ENCODE data around the gene FBXO41. TPM values are rescaled to one million over a fixed set of nuclear protein-coding genes. Genes with fewer than 3 reads are reported as not detected.

FBXO41 gene
- total RNA-seq, 1 experiment from 2014 or later, result 6.5 TPM

- in situ Hi-C loops (cut with HindIII; ENCODE audit: low pct_unique_long_range_greater_than_20kb, low sequenced_read_pairs), result no loop called here
- BruUV-seq (replicated peaks), result no TSS peak
- Histone ChIP-seq H3K4me1 (ENCODE audit: control insufficient read depth, insufficient read depth, low read length) (peaks cover 2% of the 10 kb centered on the region; the same call in 1 of the 2 replicates), H3K36me3 (ENCODE audit: control insufficient read depth, insufficient read depth, low read length) (no peaks in the 10 kb centered on the region; the same call in 1 of the 2 replicates), H3K27ac (ENCODE audit: low read length) (no peak overlapping the region), H3K9me3 (ENCODE audit: control insufficient read depth, insufficient read depth, low read depth, low read length) (no peaks in the 10 kb centered on the region), H3K4me3 (ENCODE audit: low read depth in 2 of 2, low read length in 2 of 2) (no peak overlapping the region), H3K27me3 (ENCODE audit: control insufficient read depth, insufficient read depth, low read length) (no peaks in the 10 kb centered on the region)
- ATAC-seq (no peak), DNase-seq (ENCODE audit: low read depth, low spot score) (no peak)
- CTCF ChIA-PET, result no interaction called here
- intact Hi-C loops (cut with micrococcal nuclease; ENCODE audit: unreplicated experiment), result no loop called here
- POLR2A ChIA-PET, result no interaction called here
- no peak for TF ChIP-seq SIN3A (IDR thresholded peaks at IDR 0.05; ENCODE audit: borderline replicate concordance, insufficient read depth, low read depth, low read length)
- TF ChIP-seq TCF7L2 (IDR thresholded peaks at IDR 0.05; ENCODE audit: low read depth, low read length), result no peak
- no peak for TF ChIP-seq REST (IDR thresholded peaks at IDR 0.05; ENCODE audit: insufficient read depth in 1 of 2, low read depth in 2 of 2, low read length in 1 of 2)
- TF ChIP-seq, protein P1, sequence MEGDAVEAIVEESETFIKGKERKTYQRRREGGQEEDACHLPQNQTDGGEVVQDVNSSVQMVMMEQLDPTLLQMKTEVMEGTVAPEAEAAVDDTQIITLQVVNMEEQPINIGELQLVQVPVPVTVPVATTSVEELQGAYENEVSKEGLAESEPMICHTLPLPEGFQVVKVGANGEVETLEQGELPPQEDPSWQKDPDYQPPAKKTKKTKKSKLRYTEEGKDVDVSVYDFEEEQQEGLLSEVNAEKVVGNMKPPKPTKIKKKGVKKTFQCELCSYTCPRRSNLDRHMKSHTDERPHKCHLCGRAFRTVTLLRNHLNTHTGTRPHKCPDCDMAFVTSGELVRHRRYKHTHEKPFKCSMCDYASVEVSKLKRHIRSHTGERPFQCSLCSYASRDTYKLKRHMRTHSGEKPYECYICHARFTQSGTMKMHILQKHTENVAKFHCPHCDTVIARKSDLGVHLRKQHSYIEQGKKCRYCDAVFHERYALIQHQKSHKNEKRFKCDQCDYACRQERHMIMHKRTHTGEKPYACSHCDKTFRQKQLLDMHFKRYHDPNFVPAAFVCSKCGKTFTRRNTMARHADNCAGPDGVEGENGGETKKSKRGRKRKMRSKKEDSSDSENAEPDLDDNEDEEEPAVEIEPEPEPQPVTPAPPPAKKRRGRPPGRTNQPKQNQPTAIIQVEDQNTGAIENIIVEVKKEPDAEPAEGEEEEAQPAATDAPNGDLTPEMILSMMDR (IDR thresholded peaks at IDR 0.05), result no peak
- TF ChIP-seq POLR2AphosphoS5 (IDR thresholded peaks at IDR 0.05; ENCODE audit: low read depth, low read length), result no peak
These were observed 19.5 kb downstream of the FBXO41 start for GRCh38 chr2:73264783-73265182.

DNA sequence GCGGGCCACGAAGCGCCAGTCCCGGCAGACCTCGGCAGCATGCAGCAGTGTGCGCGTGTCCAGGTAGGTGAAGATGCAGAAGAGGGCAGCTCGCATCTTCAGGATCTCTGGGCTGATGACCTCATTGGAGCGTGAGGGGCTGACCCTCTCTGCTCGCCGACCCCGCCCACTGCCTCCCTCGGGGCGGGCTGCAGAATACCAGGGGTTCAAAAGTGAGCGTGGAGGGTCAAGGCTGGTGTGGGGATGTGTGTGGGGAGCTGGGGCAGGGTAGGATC is 20.0 kb downstream of the FBXO41 start:
- BruUV-seq (replicated peaks), result no TSS peak
- H3K36me3 ChIP-seq (ENCODE audit: control insufficient read depth, insufficient read depth, low read length), result no peaks in the 10 kb centered on the region; the same call in 1 of the 2 replicates
- no peaks in the 10 kb centered on the region for H3K9me3 ChIP-seq (ENCODE audit: control insufficient read depth, insufficient read depth, low read depth, low read length)
- no peak for TF ChIP-seq TCF7L2 (IDR thresholded peaks at IDR 0.05; ENCODE audit: low read depth, low read length)
- TF ChIP-seq, protein P1 (IDR thresholded peaks at IDR 0.05), result no peak
- in situ Hi-C loops (cut with HindIII; ENCODE audit: low pct_unique_long_range_greater_than_20kb, low sequenced_read_pairs), result no loop called here
- DNase-seq (ENCODE audit: low read depth, low spot score), result no peak
- intact Hi-C loops (cut with micrococcal nuclease; ENCODE audit: unreplicated experiment), result no loop called here
- CTCF ChIA-PET, result no interaction called here
- no peak overlapping the region for H3K4me3 ChIP-seq (ENCODE audit: low read depth in 2 of 2, low read length in 2 of 2)
- H3K27me3 ChIP-seq (ENCODE audit: control insufficient read depth, insufficient read depth, low read length), result no peaks in the 10 kb centered on the region
- POLR2A ChIA-PET, result no interaction called here
- ATAC-seq, result no peak
- H3K4me1 ChIP-seq (ENCODE audit: control insufficient read depth, insufficient read depth, low read length), result no peaks in the 10 kb centered on the region
- H3K27ac ChIP-seq (ENCODE audit: low read length), result no peak overlapping the region
